ENCODE data around the gene OR10V1. TPM values are rescaled to one million over a fixed set of nuclear protein-coding genes. Genes with fewer than 3 reads are reported as not detected.

Gene OR10V1
- total and polyA plus RNA-seq, 2 experiments from 2014 or later: not detected

DNA sequence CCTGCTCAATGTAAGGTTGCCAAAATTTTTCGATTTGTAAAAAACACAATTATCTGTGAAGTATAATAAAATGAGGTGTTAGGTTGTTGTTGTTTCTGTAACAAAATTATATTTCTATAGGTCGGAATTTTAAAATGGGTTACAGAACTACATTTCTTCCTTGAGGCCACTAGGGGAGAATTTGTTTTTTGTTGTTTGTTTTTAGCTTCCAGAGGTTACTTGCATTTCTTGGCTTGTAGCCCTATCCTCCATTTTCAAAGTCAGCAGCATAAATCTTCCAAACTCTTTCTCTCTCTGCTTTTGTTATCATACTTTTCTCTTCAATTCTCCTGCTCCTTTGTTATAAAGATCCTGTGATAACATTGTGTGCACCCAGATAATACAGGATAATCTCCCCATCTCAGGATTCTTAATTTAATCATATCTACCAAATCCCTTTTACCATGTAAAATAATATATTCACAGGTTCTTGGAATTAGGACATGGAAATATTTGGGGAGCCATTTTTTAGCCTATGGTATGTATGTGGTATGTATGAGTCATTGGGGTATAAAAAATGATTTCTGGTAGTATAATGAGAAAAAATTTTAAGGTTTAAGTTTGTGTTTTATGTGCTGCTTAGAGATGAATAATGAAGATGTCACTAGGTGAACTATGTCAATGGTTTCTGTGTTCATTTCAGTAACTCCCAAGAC is 35.4 kb downstream of the OR10V1 start:
- no peaks in the 10 kb centered on the region for H3K27me3 Mint-ChIP-seq (ENCODE audit: insufficient read depth, low read depth, poor library complexity)
- ATAC-seq (no peak), DNase-seq (ENCODE audit: low spot score) (no peak)
- Histone ChIP-seq H3K9me2 (ENCODE audit: insufficient read depth) (no peaks in the 10 kb centered on the region), H4K20me1 (replicated peaks; ENCODE audit: insufficient read depth) (no peaks in the 10 kb centered on the region), H3K4me3 (no peak overlapping the region), H3F3A (replicated peaks; ENCODE audit: low read depth) (no peaks in the 10 kb centered on the region), H3K27ac (ENCODE audit: low read depth) (no peak overlapping the region), H2AFZ (no peak overlapping the region), H3K79me2 (replicated peaks; ENCODE audit: insufficient read depth) (no peaks in the 10 kb centered on the region), H3K36me3 (ENCODE audit: insufficient read depth) (no peaks in the 10 kb centered on the region), H3K4me2 (no peak overlapping the region), H3K4me1 (ENCODE audit: insufficient read depth) (0 out of 2 replicates have a peak, but pooled peaks cover 2% of the 10 kb centered on the region), H3K27me3 (ENCODE audit: insufficient read depth) (no peaks in the 10 kb centered on the region)
- H3K4me1 Mint-ChIP-seq: no peaks in the 10 kb centered on the region
- H3K9me3 Mint-ChIP-seq: no peaks in the 10 kb centered on the region
- no peak overlapping the region for H3K4me3 Mint-ChIP-seq
- H3K27ac Mint-ChIP-seq: no peak overlapping the region
- no peaks in the 10 kb centered on the region for H3K36me3 Mint-ChIP-seq (ENCODE audit: low read depth)
- no peak for TF ChIP-seq EZH2phosphoT487 (IDR thresholded peaks at IDR 0.05; ENCODE audit: unreplicated experiment)
- TF ChIP-seq ZNF114 (CRISPR knock-in tag; IDR thresholded peaks at IDR 0.05): no peak
- no peak for TF ChIP-seq NANOG (IDR thresholded peaks at IDR 0.05; ENCODE audit: borderline replicate concordance)
- no peak for TF ChIP-seq POLR2AphosphoS5 (IDR thresholded peaks at IDR 0.05; ENCODE audit: low read depth)
- TF ChIP-seq, protein P1, sequence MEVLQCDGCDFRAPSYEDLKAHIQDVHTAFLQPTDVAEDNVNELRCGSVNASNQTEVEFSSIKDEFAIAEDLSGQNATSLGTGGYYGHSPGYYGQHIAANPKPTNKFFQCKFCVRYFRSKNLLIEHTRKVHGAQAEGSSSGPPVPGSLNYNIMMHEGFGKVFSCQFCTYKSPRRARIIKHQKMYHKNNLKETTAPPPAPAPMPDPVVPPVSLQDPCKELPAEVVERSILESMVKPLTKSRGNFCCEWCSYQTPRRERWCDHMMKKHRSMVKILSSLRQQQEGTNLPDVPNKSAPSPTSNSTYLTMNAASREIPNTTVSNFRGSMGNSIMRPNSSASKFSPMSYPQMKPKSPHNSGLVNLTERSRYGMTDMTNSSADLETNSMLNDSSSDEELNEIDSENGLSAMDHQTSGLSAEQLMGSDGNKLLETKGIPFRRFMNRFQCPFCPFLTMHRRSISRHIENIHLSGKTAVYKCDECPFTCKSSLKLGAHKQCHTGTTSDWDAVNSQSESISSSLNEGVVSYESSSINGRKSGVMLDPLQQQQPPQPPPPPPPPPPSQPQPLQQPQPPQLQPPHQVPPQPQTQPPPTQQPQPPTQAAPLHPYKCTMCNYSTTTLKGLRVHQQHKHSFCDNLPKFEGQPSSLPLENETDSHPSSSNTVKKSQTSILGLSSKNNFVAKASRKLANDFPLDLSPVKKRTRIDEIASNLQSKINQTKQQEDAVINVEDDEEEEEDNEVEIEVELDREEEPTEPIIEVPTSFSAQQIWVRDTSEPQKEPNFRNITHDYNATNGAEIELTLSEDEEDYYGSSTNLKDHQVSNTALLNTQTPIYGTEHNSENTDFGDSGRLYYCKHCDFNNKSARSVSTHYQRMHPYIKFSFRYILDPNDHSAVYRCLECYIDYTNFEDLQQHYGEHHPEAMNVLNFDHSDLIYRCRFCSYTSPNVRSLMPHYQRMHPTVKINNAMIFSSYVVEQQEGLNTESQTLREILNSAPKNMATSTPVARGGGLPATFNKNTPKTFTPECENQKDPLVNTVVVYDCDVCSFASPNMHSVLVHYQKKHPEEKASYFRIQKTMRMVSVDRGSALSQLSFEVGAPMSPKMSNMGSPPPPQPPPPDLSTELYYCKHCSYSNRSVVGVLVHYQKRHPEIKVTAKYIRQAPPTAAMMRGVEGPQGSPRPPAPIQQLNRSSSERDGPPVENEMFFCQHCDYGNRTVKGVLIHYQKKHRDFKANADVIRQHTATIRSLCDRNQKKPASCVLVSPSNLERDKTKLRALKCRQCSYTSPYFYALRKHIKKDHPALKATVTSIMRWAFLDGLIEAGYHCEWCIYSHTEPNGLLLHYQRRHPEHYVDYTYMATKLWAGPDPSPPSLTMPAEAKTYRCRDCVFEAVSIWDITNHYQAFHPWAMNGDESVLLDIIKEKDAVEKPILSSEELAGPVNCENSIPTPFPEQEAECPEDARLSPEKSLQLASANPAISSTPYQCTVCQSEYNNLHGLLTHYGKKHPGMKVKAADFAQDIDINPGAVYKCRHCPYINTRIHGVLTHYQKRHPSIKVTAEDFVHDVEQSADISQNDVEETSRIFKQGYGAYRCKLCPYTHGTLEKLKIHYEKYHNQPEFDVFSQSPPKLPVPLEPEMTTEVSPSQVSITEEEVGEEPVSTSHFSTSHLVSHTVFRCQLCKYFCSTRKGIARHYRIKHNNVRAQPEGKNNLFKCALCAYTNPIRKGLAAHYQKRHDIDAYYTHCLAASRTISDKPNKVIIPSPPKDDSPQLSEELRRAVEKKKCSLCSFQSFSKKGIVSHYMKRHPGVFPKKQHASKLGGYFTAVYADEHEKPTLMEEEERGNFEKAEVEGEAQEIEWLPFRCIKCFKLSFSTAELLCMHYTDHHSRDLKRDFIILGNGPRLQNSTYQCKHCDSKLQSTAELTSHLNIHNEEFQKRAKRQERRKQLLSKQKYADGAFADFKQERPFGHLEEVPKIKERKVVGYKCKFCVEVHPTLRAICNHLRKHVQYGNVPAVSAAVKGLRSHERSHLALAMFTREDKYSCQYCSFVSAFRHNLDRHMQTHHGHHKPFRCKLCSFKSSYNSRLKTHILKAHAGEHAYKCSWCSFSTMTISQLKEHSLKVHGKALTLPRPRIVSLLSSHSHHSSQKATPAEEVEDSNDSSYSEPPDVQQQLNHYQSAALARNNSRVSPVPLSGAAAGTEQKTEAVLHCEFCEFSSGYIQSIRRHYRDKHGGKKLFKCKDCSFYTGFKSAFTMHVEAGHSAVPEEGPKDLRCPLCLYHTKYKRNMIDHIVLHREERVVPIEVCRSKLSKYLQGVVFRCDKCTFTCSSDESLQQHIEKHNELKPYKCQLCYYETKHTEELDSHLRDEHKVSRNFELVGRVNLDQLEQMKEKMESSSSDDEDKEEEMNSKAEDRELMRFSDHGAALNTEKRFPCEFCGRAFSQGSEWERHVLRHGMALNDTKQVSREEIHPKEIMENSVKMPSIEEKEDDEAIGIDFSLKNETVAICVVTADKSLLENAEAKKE (CRISPR knock-in tag; IDR thresholded peaks at IDR 0.05): no peak
- TF ChIP-seq, protein P2, sequence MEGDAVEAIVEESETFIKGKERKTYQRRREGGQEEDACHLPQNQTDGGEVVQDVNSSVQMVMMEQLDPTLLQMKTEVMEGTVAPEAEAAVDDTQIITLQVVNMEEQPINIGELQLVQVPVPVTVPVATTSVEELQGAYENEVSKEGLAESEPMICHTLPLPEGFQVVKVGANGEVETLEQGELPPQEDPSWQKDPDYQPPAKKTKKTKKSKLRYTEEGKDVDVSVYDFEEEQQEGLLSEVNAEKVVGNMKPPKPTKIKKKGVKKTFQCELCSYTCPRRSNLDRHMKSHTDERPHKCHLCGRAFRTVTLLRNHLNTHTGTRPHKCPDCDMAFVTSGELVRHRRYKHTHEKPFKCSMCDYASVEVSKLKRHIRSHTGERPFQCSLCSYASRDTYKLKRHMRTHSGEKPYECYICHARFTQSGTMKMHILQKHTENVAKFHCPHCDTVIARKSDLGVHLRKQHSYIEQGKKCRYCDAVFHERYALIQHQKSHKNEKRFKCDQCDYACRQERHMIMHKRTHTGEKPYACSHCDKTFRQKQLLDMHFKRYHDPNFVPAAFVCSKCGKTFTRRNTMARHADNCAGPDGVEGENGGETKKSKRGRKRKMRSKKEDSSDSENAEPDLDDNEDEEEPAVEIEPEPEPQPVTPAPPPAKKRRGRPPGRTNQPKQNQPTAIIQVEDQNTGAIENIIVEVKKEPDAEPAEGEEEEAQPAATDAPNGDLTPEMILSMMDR (conservative IDR thresholded peaks at IDR 0.05; ENCODE audit: low read depth in 2 of 2): no peak; a peak in 1 of 4 replicates
- no peak for TF ChIP-seq EZH2 (IDR thresholded peaks at IDR 0.05; ENCODE audit: low read depth, unreplicated experiment)
- TF ChIP-seq ZNF331 (CRISPR knock-in tag; IDR thresholded peaks at IDR 0.05; ENCODE audit: low read depth): no peak
- no peak for TF ChIP-seq CREB1 (CRISPR knock-in tag; IDR thresholded peaks at IDR 0.05; ENCODE audit: low read depth)
- TF ChIP-seq, protein P3, sequence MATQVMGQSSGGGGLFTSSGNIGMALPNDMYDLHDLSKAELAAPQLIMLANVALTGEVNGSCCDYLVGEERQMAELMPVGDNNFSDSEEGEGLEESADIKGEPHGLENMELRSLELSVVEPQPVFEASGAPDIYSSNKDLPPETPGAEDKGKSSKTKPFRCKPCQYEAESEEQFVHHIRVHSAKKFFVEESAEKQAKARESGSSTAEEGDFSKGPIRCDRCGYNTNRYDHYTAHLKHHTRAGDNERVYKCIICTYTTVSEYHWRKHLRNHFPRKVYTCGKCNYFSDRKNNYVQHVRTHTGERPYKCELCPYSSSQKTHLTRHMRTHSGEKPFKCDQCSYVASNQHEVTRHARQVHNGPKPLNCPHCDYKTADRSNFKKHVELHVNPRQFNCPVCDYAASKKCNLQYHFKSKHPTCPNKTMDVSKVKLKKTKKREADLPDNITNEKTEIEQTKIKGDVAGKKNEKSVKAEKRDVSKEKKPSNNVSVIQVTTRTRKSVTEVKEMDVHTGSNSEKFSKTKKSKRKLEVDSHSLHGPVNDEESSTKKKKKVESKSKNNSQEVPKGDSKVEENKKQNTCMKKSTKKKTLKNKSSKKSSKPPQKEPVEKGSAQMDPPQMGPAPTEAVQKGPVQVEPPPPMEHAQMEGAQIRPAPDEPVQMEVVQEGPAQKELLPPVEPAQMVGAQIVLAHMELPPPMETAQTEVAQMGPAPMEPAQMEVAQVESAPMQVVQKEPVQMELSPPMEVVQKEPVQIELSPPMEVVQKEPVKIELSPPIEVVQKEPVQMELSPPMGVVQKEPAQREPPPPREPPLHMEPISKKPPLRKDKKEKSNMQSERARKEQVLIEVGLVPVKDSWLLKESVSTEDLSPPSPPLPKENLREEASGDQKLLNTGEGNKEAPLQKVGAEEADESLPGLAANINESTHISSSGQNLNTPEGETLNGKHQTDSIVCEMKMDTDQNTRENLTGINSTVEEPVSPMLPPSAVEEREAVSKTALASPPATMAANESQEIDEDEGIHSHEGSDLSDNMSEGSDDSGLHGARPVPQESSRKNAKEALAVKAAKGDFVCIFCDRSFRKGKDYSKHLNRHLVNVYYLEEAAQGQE (IDR thresholded peaks at IDR 0.05; ENCODE audit: unreplicated experiment): no peak
- no peak for TF ChIP-seq JUNB (IDR thresholded peaks at IDR 0.05; ENCODE audit: unreplicated experiment)
- TF ChIP-seq, protein P4, sequence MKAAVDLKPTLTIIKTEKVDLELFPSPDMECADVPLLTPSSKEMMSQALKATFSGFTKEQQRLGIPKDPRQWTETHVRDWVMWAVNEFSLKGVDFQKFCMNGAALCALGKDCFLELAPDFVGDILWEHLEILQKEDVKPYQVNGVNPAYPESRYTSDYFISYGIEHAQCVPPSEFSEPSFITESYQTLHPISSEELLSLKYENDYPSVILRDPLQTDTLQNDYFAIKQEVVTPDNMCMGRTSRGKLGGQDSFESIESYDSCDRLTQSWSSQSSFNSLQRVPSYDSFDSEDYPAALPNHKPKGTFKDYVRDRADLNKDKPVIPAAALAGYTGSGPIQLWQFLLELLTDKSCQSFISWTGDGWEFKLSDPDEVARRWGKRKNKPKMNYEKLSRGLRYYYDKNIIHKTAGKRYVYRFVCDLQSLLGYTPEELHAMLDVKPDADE (IDR thresholded peaks at IDR 0.05): no peak
- no peak for TF ChIP-seq STAT1 (IDR thresholded peaks at IDR 0.05; ENCODE audit: unreplicated experiment)
